ENCODE measurements around the gene EPC1. TPM values are rescaled to one million over a fixed set of nuclear protein-coding genes. Genes with fewer than 3 reads are reported as not detected.
A peak's percentile ranks its signal among the peaks of the same experiment; 100 is the strongest.

The EPC1 gene
- total and polyA plus RNA-seq, 3 experiments from 2014 or later, result 40.9 to 45.3 (median 41.3) TPM

DNA sequence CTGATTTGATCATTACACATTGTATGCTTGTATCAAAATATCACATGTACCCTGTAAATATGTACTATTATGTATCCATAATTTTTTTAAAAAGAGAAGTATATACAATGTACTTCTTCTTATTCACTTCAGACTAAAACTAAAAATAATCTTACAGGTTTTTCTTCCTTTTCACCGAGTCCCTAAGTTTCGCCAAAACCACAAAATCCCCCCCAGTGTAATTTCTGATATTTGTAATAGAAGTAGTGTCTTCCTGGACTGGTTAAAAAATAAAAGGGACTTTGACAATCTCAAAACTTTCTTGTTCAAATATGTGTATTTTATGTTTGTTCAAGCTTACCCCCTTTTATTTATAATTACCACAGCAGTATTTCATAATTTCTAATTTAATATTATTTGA lies 23.9 kb downstream of the EPC1 start:
- no peaks in the 10 kb centered on the region for H3K27me3 ChIP-seq (ENCODE audit: insufficient read depth, low read length, poor library complexity, severe bottlenecking)
- no peak for DNase-seq
- Mint-ChIP-seq H3K36me3 (peaks cover 7 to 24% (median 10%) of the 10 kb centered on the region in 3 donors), H3K4me3 (no peak overlapping the region), H3K9me3 (no peaks in the 10 kb centered on the region), H3K27me3 (no peaks in the 10 kb centered on the region), H3K4me1 (peaks cover 75 to 95% (median 94%) of the 10 kb centered on the region in 3 donors), H3K27ac (peak overlapping the region in 1 of 8 donors; percentile 62)
- H3K27ac ChIP-seq (ENCODE audit: low read depth, low read length), result no peak overlapping the region
- H3K4me3 ChIP-seq (ENCODE audit: low read length), result no peak overlapping the region
- H3K9me3 ChIP-seq (ENCODE audit: low read length), result no peaks in the 10 kb centered on the region
- H3K36me3 ChIP-seq (ENCODE audit: insufficient read depth, low read length), result no peaks in the 10 kb centered on the region
- ChIA-PET POLR2A (no interaction called here), CTCF (no interaction called here)
- peaks cover 56% of the 10 kb centered on the region for H3K4me1 ChIP-seq (ENCODE audit: insufficient read depth, low read length)

DNA sequence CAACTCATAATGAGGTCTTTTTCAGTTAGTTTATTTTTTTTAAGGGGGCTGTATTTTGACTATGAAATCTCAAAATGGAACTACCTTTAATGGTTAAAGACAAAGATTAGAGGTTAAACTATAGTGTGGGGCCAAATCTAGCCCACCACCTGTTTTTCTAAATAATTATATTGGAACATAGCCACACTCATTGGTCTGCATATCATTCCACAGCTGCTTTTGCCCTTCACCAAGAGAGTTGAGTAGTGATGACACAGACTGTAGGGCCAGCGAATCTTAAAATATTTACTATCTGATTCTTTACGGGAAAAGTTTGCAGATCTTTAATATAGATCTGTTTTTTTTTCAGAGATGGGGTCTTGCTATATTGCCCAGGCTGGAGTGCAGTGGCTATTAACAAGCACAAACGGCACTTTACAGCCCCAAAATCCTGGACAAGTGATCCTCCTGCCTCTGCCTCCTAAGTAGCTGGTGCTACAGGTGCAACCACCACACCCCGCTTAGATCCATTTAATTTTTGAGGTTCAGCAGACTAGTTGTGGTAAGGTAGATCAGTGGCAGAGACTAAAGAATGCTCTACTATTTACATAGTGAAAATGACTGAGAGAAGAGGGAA lies 25.8 kb downstream of the EPC1 start:
- Mint-ChIP-seq H3K27ac (peak overlapping the region in 5 of 8 donors; percentile 13 to 70 (median 34)), H3K4me1 (peaks cover 75 to 94% (median 91%) of the 10 kb centered on the region in 3 donors), H3K9me3 (no peaks in the 10 kb centered on the region), H3K4me3 (peak overlapping the region in 4 of 7 donors; percentile 4 to 24 (median 12)), H3K27me3 (no peaks in the 10 kb centered on the region), H3K36me3 (peaks cover 5 to 29% (median 7%) of the 10 kb centered on the region in 3 donors)
- ChIA-PET POLR2A (no interaction called here), CTCF (interaction anchor here (1.3 kb wide), 1 partner anchor 65 kb away, joined by 4 read pairs; no protein-coding TSS in a partner anchor)
- no peak for DNase-seq
- peaks cover 57% of the 10 kb centered on the region for H3K4me1 ChIP-seq (ENCODE audit: insufficient read depth, low read length)
- no peaks in the 10 kb centered on the region for H3K36me3 ChIP-seq (ENCODE audit: insufficient read depth, low read length)
- no peaks in the 10 kb centered on the region for H3K27me3 ChIP-seq (ENCODE audit: insufficient read depth, low read length, poor library complexity, severe bottlenecking)
- no peaks in the 10 kb centered on the region for H3K9me3 ChIP-seq (ENCODE audit: low read length)
- H3K27ac ChIP-seq (ENCODE audit: low read depth, low read length), result no peak overlapping the region
- H3K4me3 ChIP-seq (ENCODE audit: low read length), result no peak overlapping the region

DNA sequence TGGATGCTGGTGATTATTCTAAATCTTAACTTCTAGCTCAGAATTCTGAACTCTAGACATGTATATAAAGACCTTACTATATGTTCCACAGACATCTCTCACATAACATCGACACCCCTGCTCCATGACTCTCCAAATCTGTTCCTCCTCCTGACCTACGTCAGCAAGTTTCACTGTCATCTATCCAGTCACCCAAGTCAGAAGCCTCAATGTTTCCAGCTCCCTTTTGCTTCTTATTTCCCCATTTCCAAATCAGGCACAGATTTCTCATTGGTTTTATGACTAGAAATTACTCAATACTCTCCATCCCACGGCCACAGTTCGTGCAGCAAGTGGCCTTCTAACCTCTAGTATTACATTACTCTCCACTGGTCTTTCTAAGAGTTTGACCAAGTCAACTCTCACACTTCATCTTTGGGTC lies 28.5 kb downstream of the EPC1 start:
- Histone ChIP-seq H3K4me3 (ENCODE audit: low read length) (peak overlapping the region; percentile 8), H3K27ac (ENCODE audit: low read depth, low read length) (no peak overlapping the region), H3K9me3 (ENCODE audit: low read length) (no peaks in the 10 kb centered on the region), H3K4me1 (ENCODE audit: insufficient read depth, low read length) (peaks cover 69% of the 10 kb centered on the region), H3K27me3 (ENCODE audit: insufficient read depth, low read length, poor library complexity, severe bottlenecking) (no peaks in the 10 kb centered on the region), H3K36me3 (ENCODE audit: insufficient read depth, low read length) (no peaks in the 10 kb centered on the region)
- Mint-ChIP-seq H3K4me3 (peak overlapping the region in 6 of 7 donors; percentile 18 to 67 (median 36)), H3K36me3 (peaks cover 5 to 23% (median 7%) of the 10 kb centered on the region in 3 donors), H3K27me3 (no peaks in the 10 kb centered on the region), H3K4me1 (peaks cover 79 to 94% (median 90%) of the 10 kb centered on the region in 3 donors), H3K27ac (peak overlapping the region; percentile 5 to 86 (median 68)), H3K9me3 (no peaks in the 10 kb centered on the region)
- ChIA-PET CTCF (interaction anchor here (0.8 kb wide), 1 partner anchor 34 kb away, joined by 3 read pairs; no protein-coding TSS in a partner anchor), POLR2A (interaction anchor here (1.2 kb wide), 1 partner anchor 60 kb away, joined by 4 read pairs; no protein-coding TSS in a partner anchor)
- DNase-seq, result no peak

DNA sequence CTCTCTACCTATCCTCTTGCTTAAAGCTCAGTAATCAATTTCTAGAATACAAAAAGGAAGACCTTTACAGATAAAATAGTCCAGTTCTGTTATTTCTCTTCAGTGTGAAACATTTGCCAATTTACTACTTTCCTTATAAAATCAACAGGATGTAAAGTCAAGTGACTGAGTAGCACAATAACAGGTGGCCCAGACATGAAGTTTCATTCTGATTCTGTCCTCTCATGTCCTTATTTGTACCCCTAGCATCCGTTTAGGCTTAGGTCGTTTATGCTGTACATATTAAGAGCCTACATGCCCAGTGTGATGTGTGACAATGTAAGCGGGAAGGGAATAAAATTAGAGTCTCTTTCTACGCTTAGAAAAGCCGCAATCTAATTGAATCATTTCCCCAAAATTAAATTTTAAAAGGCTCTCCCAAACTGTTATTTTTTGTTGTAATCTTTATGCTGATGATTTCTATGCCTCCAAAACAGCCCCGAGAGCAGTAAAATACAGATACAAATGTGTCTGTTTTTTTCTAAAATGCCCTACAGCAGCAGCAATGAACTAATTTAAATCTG lies 29.1 kb downstream of the EPC1 start:
- H3K36me3 ChIP-seq (ENCODE audit: insufficient read depth, low read length), result no peaks in the 10 kb centered on the region
- Mint-ChIP-seq H3K27me3 (no peaks in the 10 kb centered on the region), H3K36me3 (peaks cover 5 to 27% (median 7%) of the 10 kb centered on the region in 3 donors), H3K9me3 (no peaks in the 10 kb centered on the region), H3K4me3 (peak overlapping the region in 6 of 7 donors; percentile 18 to 67 (median 36)), H3K27ac (peak overlapping the region; percentile 5 to 89 (median 75)), H3K4me1 (peaks cover 80 to 94% (median 90%) of the 10 kb centered on the region in 3 donors)
- H3K4me1 ChIP-seq (ENCODE audit: insufficient read depth, low read length), result peaks cover 75% of the 10 kb centered on the region
- DNase-seq, result peak in 2 of 5 donors; percentile 4 to 18
- ChIA-PET POLR2A (interaction anchor here (1.2 kb wide), 1 partner anchor 60 kb away, joined by 4 read pairs; no protein-coding TSS in a partner anchor), CTCF (no interaction called here)
- H3K27me3 ChIP-seq (ENCODE audit: insufficient read depth, low read length, poor library complexity, severe bottlenecking), result no peaks in the 10 kb centered on the region
- no peaks in the 10 kb centered on the region for H3K9me3 ChIP-seq (ENCODE audit: low read length)
- no peak overlapping the region for H3K27ac ChIP-seq (ENCODE audit: low read depth, low read length)
- H3K4me3 ChIP-seq (ENCODE audit: low read length), result peak overlapping the region; percentile 8

DNA sequence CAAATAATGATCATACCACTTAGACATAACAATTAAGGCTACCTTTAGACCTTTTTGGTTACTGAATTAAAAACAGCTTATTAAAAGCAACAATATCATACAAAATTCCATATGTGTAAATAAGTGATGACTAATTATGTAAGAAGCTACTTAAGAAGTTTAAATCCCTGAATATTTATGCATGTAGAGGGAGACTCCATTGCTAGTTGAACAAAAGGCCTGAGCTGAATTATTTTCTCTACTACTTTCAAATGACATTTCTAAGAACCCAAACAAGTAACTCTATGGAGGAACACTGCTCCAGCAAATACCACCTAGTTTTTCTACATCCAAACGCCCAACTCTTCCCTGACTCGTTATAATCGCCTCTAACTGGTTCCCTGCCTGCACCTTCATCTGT lies 31.5 kb downstream of the EPC1 start:
- no peaks in the 10 kb centered on the region for H3K9me3 ChIP-seq (ENCODE audit: low read length)
- Mint-ChIP-seq H3K27me3 (no peaks in the 10 kb centered on the region), H3K4me1 (peaks cover 76 to 92% (median 91%) of the 10 kb centered on the region in 3 donors), H3K4me3 (peak overlapping the region in 5 of 7 donors; percentile 2 to 16 (median 11)), H3K36me3 (peaks cover 0 to 21% (median 2%) of the 10 kb centered on the region in 3 donors), H3K9me3 (no peaks in the 10 kb centered on the region), H3K27ac (peak overlapping the region in 7 of 8 donors; percentile 20 to 60 (median 48))
- H3K27ac ChIP-seq (ENCODE audit: low read depth, low read length), result no peak overlapping the region
- DNase-seq, result no peak
- no peaks in the 10 kb centered on the region for H3K36me3 ChIP-seq (ENCODE audit: insufficient read depth, low read length)
- ChIA-PET CTCF (no interaction called here), POLR2A (no interaction called here)
- H3K4me1 ChIP-seq (ENCODE audit: insufficient read depth, low read length), result peaks cover 78% of the 10 kb centered on the region
- H3K27me3 ChIP-seq (ENCODE audit: insufficient read depth, low read length, poor library complexity, severe bottlenecking), result no peaks in the 10 kb centered on the region
- no peak overlapping the region for H3K4me3 ChIP-seq (ENCODE audit: low read length)

DNA sequence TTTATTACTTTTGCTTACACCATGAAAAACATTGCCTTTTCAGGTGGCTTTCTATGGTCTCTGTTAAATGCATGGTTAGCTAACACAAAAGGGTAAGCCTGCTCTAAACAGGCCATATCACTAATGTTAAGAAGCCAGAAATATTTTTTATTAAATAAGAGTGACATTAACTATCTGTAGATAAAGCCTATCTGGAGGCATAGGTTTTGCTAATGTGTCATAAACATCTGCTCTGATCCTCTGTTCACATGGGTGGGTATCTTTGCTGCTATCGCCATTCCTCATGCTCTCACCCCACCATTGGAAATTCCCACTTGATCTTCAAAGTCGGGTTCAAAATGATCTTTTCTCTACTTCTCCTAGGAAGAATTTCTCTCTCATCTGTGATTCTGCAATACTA lies 32.4 kb downstream of the EPC1 start:
- H3K27me3 ChIP-seq (ENCODE audit: insufficient read depth, low read length, poor library complexity, severe bottlenecking), result no peaks in the 10 kb centered on the region
- ChIA-PET CTCF (interaction anchor here (1.0 kb wide), 1 partner anchor 31 kb away, joined by 5 read pairs; no protein-coding TSS in a partner anchor), POLR2A (no interaction called here)
- peaks cover 77% of the 10 kb centered on the region for H3K4me1 ChIP-seq (ENCODE audit: insufficient read depth, low read length)
- H3K36me3 ChIP-seq (ENCODE audit: insufficient read depth, low read length), result no peaks in the 10 kb centered on the region
- Mint-ChIP-seq H3K27ac (peak overlapping the region in 7 of 8 donors; percentile 1 to 76 (median 11)), H3K4me1 (peaks cover 73 to 90% (median 88%) of the 10 kb centered on the region in 3 donors), H3K9me3 (no peaks in the 10 kb centered on the region), H3K27me3 (no peaks in the 10 kb centered on the region), H3K4me3 (peak overlapping the region in 5 of 7 donors; percentile 7 to 39 (median 15)), H3K36me3 (peaks cover 0 to 25% (median 2%) of the 10 kb centered on the region in 3 donors)
- no peak for DNase-seq
- H3K9me3 ChIP-seq (ENCODE audit: low read length), result no peaks in the 10 kb centered on the region
- H3K4me3 ChIP-seq (ENCODE audit: low read length), result no peak overlapping the region
- no peak overlapping the region for H3K27ac ChIP-seq (ENCODE audit: low read depth, low read length)

DNA sequence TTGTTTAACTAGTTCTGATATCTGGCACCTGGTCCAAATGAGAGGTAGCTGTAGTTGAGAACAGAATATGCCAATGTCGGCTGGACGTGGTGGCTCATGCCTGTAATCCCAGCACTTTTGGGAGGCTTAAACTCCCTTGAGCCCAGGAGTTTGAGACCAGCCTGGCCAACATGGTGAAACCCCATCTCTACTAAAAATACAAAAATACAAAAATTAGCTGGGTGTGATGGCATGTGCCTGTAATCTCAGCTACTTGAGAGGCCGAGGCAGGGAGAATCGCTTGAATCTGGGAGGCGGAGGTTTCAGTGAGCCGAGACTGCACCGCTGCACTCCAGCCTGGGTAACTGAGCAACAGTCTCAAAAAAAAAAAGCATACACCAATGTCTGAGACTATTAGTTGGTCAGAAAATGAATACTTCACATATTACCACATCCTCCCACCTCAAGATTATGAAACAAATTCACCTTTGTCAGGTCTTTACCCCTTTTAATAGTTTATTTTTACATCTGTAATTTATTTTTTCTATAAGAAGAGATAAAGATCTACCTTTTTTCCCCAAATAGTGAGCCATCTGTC lies 38.8 kb downstream of the EPC1 start:
- Mint-ChIP-seq H3K36me3 (peaks cover 5 to 41% (median 7%) of the 10 kb centered on the region in 3 donors), H3K9me3 (no peaks in the 10 kb centered on the region), H3K4me3 (peak overlapping the region in 6 of 7 donors; percentile 14 to 66 (median 60)), H3K27me3 (no peaks in the 10 kb centered on the region), H3K27ac (peak overlapping the region; percentile 33 to 85 (median 66)), H3K4me1 (peaks cover 68 to 94% (median 80%) of the 10 kb centered on the region in 3 donors)
- peak in 1 of 5 donors; percentile 8 for DNase-seq
- H3K27ac ChIP-seq (ENCODE audit: low read depth, low read length), result no peak overlapping the region
- peaks cover 47% of the 10 kb centered on the region for H3K4me1 ChIP-seq (ENCODE audit: insufficient read depth, low read length)
- CTCF ChIA-PET, result interaction anchor here (2.0 kb wide), 1 partner anchor 38 kb away, joined by 7 read pairs; no protein-coding TSS in a partner anchor
- H3K4me3 ChIP-seq (ENCODE audit: low read length), result no peak overlapping the region
- H3K9me3 ChIP-seq (ENCODE audit: low read length), result no peaks in the 10 kb centered on the region
- POLR2A ChIA-PET, result no interaction called here
- H3K27me3 ChIP-seq (ENCODE audit: insufficient read depth, low read length, poor library complexity, severe bottlenecking), result no peaks in the 10 kb centered on the region
- H3K36me3 ChIP-seq (ENCODE audit: insufficient read depth, low read length), result peaks cover 5% of the 10 kb centered on the region
